ENCODE measurements around the gene PCLO.

The PCLO gene

DNA sequence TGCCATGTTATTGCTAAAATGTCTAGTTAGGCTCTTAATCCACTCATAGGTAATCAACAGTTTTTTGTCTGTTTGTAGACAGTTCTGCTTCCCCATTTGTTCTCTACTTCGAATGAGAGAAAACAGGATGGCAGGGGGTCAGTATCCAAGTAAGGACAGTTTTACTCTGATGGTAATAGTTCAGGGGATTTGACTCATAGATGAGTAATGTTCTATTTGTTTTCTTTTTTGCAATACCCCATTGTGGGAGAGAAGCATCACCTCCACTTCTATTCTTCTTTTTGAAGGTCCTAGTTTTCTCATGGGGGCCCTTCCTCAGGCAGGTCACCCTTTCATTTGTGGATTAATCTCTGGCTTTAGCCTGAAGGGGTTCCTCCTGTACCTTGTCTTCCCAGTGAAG is 13.9 kb downstream of the PCLO start:
- no peak overlapping the region for H3K4me3 ChIP-seq (ENCODE audit: control insufficient read depth, low read depth, low read length)
- TF ChIP-seq, protein P1, sequence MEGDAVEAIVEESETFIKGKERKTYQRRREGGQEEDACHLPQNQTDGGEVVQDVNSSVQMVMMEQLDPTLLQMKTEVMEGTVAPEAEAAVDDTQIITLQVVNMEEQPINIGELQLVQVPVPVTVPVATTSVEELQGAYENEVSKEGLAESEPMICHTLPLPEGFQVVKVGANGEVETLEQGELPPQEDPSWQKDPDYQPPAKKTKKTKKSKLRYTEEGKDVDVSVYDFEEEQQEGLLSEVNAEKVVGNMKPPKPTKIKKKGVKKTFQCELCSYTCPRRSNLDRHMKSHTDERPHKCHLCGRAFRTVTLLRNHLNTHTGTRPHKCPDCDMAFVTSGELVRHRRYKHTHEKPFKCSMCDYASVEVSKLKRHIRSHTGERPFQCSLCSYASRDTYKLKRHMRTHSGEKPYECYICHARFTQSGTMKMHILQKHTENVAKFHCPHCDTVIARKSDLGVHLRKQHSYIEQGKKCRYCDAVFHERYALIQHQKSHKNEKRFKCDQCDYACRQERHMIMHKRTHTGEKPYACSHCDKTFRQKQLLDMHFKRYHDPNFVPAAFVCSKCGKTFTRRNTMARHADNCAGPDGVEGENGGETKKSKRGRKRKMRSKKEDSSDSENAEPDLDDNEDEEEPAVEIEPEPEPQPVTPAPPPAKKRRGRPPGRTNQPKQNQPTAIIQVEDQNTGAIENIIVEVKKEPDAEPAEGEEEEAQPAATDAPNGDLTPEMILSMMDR (conservative IDR thresholded peaks at IDR 0.05; ENCODE audit: control insufficient read depth, insufficient read depth, low read depth, low read length), result no peak
- peak; percentile 14 for DNase-seq (ENCODE audit: low read depth)

DNA sequence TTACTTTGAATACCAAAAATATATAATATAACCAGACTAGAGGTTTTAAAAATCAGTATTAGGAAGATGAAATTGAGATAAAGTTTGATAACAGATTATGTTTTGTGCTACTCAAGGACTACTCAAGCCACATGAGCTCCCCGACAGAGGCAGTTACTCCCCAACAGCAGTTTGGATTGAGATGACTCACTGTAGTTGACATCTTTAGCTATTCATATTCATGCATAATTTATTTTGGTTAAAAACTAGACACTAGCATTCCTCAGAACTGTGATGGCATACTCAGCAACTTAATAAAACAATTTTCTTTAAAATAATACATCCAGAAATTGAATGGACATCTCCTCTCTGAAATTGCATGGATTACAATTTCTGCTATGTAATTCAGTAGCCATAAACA is 19.6 kb downstream of the PCLO start:
- TF ChIP-seq, protein P1 (conservative IDR thresholded peaks at IDR 0.05; ENCODE audit: control insufficient read depth, insufficient read depth, low read depth, low read length), result no peak
- DNase-seq (ENCODE audit: low read depth), result no peak
- H3K4me3 ChIP-seq (ENCODE audit: control insufficient read depth, low read depth, low read length), result no peak overlapping the region

GRCh38 chr7:83142365-83142764 is 20.3 kb downstream of the PCLO start:
- H3K4me3 ChIP-seq (ENCODE audit: control insufficient read depth, low read depth, low read length), result no peak overlapping the region
- TF ChIP-seq, protein P1 (conservative IDR thresholded peaks at IDR 0.05; ENCODE audit: control insufficient read depth, insufficient read depth, low read depth, low read length), result no peak
- no peak for DNase-seq (ENCODE audit: low read depth)

- DNase-seq (ENCODE audit: low read depth), result no peak
- TF ChIP-seq, protein P1 (conservative IDR thresholded peaks at IDR 0.05; ENCODE audit: control insufficient read depth, insufficient read depth, low read depth, low read length), result no peak
- no peak overlapping the region for H3K4me3 ChIP-seq (ENCODE audit: control insufficient read depth, low read depth, low read length)
Measured at GRCh38 chr7:83141927-83142326, 20.8 kb downstream of the PCLO start.

DNA sequence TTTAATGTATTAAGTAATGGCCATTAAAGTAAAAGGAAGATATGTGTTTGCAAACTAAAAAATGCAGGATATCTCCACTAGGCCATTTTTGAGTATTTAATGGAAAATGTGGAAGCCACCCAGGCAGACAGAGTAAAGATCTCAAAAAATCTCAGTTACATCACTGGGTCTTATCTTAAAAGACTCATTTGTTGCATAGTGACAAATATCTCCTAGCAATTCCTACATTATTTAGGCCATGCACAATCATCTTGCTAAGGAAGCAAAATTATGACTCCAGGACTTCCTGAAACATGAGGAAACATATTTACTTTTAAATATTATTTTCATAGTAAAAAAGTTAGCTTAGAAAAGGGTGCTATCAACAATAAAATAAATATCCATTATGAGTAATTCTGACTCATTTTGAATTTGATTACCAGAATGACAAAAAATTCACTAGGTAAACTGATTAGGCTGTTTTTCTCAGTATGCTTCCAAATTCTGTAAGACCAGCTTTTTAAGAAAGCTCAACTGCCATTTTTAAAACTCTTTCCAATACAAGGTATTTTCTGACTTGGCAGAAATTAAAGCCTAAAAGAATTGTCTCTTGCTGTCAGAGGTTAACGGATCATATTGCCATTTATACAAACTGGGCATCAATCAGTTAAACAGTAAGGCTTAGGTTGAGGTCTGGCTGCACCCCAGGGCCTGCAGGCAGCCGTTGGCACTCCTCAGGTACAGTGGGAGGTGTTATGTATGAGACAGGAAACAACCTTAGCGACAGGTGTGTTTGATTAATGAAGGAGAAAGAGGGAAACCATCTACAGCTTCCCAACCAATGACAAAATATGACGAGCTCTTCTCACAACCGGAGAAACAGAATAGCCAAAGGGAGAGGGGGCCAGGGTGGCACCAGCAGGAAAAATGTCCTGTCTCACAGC is 31.8 kb downstream of the PCLO start:
- TF ChIP-seq, protein P1 (conservative IDR thresholded peaks at IDR 0.05; ENCODE audit: control insufficient read depth, insufficient read depth, low read depth, low read length), result no peak
- no peak for DNase-seq (ENCODE audit: low read depth)
- H3K4me3 ChIP-seq (ENCODE audit: control insufficient read depth, low read depth, low read length), result no peak overlapping the region

DNA sequence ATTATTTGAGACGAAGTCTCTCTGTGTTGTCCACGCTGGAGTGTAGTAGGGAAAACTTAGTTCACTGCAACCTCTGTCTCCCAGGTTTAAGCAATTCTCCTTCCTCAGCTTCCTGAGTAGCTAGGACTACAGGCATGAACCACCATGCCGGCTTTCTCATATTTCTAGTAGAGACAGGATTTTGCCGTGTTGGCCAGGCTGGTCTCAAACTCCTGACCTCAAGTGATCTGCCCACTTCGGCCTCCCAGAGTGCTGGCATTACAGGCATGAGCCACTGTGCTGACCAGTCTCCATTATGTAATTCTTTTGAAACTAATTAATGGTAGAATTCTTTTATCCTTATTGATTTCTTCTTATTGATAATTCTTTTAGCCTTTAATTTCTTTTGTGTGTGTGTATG is 32.5 kb downstream of the PCLO start:
- TF ChIP-seq, protein P1 (conservative IDR thresholded peaks at IDR 0.05; ENCODE audit: control insufficient read depth, insufficient read depth, low read depth, low read length), result no peak
- no peak overlapping the region for H3K4me3 ChIP-seq (ENCODE audit: control insufficient read depth, low read depth, low read length)
- DNase-seq (ENCODE audit: low read depth), result no peak

Measured in fibroblast of mammary gland (primary cell).